Transverse colon (tissue), 4 donors: ENCODE data around the gene ATP1B4. TPM values are rescaled to one million over a fixed set of nuclear protein-coding genes. Genes with fewer than 3 reads are reported as not detected.

Source experiments
- DNase-seq: peaks from one replicate; pipeline ENCODE4 v3.0.0-alpha.2; 2019
- H3K27ac ChIP-seq, 4 donors: fragments of 200-600 bp; sonication (generic); 2 replicates each; pipeline ENCODE4 v1.5.1; 2016 to 2018; ENCODE audit warnings: inconsistent platforms in 4 of 4
- H3K27me3 ChIP-seq: fragments of 200-600 bp; sonication (generic); 2 replicates; pipeline ENCODE4 v1.5.1; 2017; ENCODE audit warnings: inconsistent platforms
- H3K36me3 ChIP-seq, 4 donors: fragments of 200-600 bp; sonication (generic); 2 replicates each; pipeline ENCODE4 v1.5.1; 2017 to 2019; ENCODE audit warnings: inconsistent platforms in 4 of 4
- H3K4me1 ChIP-seq, 4 donors: fragments of 200-600 bp; sonication (generic); 2 replicates each; pipeline ENCODE4 v1.5.1; 2017 to 2020; ENCODE audit warnings: inconsistent platforms in 4 of 4
- H3K4me3 ChIP-seq, 4 donors: fragments of 200-600 bp; sonication (generic); 1 replicate in 1 of 4; 2 replicates in 3 of 4; pipeline versions ENCODE4 v1.5.1 to v1.6.1; 2017 to 2019; ENCODE audit warnings: inconsistent platforms in 4 of 4
- H3K9me3 ChIP-seq, 2 donors: fragments of 200-600 bp; sonication (generic); 2 replicates each; pipeline ENCODE4 v1.5.1; 2017 to 2019; ENCODE audit warnings: inconsistent platforms in 2 of 2
- EP300 ChIP-seq: sonication (generic); formaldehyde crosslinking; IDR thresholded peaks from one replicate; pipeline ENCODE4 v1.6.1; 2017; ENCODE audit warnings: antibody characterized with exemption, low read depth
- POLR2A ChIP-seq: fragments of 450-650 bp; IDR thresholded peaks from one replicate; pipeline ENCODE4 v1.6.1; 2016; ENCODE audit warnings: antibody characterized with exemption, mild to moderate bottlenecking, moderate library complexity
- POLR2AphosphoS5 ChIP-seq, 3 donors: sonication (generic); formaldehyde crosslinking; IDR thresholded peaks; one replicate each; pipeline ENCODE4 v1.6.1; 2016; ENCODE audit warnings: antibody characterized with exemption in 3 of 3
- WGBS, 2 donors: methylation state at CpG; one replicate each; pipeline ENCODE4 v1.1.5; 2018; ENCODE audit warnings: low coverage in 1 of 2; 5-methylcytosine and 5-hydroxymethylcytosine counted together
- in situ Hi-C, 4 donors: fragments of 200-750 bp; cut with MboI; loops; one replicate each; pipeline versions ENCODE4 v1.15.0 to v1.15.1; 2017; ENCODE audit warnings: low sequenced_read_pairs in 3 of 4, low pct_ligation_motif_present in 1 of 4, low pct_unique_long_range_greater_than_20kb in 1 of 4
- intact Hi-C: fragments of 100-400 bp; cut with DNase I; formaldehyde crosslinking; loops from one replicate; pipeline ENCODE4 v1.15.1; 2023; ENCODE audit warnings: low total_unique reads
- total RNA-seq, 4 donors: library from RNA; depleted of rRNA; stranded (reverse); fragments of >200 nt; gene quantifications; one replicate each; pipeline ENCODE4 v1.1.0, GENCODE V29; 2016
- TF ChIP-seq, protein P1 (sequence below), 5 experiments: fragments of 200-600 bp in 3 of 5; fragments of 450-650 bp in 2 of 5; sonication (generic) in 3 of 5; IDR thresholded peaks; 1 replicate in 2 of 5; 2 replicates in 3 of 5; pipeline ENCODE4 v1.5.1; 2016 to 2017; ENCODE audit warnings: antibody characterized with exemption in 5 of 5, inconsistent platforms in 3 of 5, mild to moderate bottlenecking in 2 of 5, moderate library complexity in 1 of 5

Gene ATP1B4
- total RNA-seq, 4 donors from 2014 or later, result not detected

DNA sequence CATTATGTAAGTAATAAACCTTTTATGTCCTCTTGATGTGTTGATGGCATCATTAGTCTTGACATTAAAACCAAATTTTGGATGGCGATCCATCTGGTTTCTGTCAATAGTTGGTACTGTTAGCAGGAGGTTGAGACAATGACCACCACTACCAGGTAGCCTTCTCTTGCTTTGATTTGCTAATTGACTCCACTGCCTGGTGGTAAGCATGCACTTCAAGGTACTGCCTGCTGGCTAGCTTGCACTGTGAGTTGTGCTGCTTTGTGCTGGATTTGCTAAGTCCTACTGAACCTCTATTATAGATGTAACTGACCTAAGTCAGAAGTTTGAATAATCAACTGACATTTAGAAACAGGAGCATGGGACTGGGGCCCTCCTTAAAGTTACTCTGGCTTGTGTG, 46.3 kb downstream of the ATP1B4 start:
- Histone ChIP-seq H3K36me3 (no peaks in the 10 kb centered on the region), H3K27me3 (no peaks in the 10 kb centered on the region), H3K27ac (no peak overlapping the region), H3K4me1 (no peaks in the 10 kb centered on the region), H3K9me3 (no peaks in the 10 kb centered on the region), H3K4me3 (no peak overlapping the region)
- in situ Hi-C loops, result no loop called here
- WGBS, 2 donors, result 90% methylated on average over 1 of the region's 1 CpG; no CpG with 5 or more reads in 1 of the 2 donors
- DNase-seq, result no peak
- intact Hi-C loops, result no loop called here
- TF ChIP-seq POLR2A (no peak), POLR2AphosphoS5 (IDR thresholded peaks at IDR 0.05) (no peak), EP300 (no peak)
- TF ChIP-seq, protein P1, sequence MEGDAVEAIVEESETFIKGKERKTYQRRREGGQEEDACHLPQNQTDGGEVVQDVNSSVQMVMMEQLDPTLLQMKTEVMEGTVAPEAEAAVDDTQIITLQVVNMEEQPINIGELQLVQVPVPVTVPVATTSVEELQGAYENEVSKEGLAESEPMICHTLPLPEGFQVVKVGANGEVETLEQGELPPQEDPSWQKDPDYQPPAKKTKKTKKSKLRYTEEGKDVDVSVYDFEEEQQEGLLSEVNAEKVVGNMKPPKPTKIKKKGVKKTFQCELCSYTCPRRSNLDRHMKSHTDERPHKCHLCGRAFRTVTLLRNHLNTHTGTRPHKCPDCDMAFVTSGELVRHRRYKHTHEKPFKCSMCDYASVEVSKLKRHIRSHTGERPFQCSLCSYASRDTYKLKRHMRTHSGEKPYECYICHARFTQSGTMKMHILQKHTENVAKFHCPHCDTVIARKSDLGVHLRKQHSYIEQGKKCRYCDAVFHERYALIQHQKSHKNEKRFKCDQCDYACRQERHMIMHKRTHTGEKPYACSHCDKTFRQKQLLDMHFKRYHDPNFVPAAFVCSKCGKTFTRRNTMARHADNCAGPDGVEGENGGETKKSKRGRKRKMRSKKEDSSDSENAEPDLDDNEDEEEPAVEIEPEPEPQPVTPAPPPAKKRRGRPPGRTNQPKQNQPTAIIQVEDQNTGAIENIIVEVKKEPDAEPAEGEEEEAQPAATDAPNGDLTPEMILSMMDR (IDR thresholded peaks at IDR 0.05), result no peak

DNA sequence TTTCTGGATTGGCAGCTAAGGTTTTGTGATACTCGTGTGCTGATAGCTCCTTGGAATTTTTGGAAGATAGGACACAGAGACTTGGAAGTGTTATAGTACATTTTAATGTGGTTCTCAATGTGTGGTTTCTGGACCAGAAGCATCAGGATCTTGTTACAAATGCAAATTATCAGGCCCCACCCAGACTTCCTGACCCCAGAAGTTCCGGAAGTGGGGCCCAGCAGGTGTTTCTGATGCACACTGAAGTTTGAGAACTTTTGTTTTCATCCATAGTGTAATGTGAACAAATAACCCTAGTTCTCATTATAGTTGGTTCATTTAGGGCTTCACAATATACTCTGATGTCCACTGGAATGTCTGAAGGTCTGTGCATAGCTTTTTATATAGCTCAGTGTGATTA, 57.6 kb downstream of the ATP1B4 start:
- intact Hi-C loops (no loop called here), in situ Hi-C loops (no loop called here)
- H3K27me3 ChIP-seq, result no peaks in the 10 kb centered on the region
- H3K27ac ChIP-seq, result no peak overlapping the region
- H3K4me1 ChIP-seq, result no peaks in the 10 kb centered on the region
- 65% methylated on average over 2 of the region's 2 CpGs; no CpG with 5 or more reads in 1 of the 2 donors for WGBS, 2 donors
- TF ChIP-seq POLR2AphosphoS5 (IDR thresholded peaks at IDR 0.05) (no peak), POLR2A (no peak), EP300 (no peak)
- TF ChIP-seq, protein P1 (IDR thresholded peaks at IDR 0.05), result no peak
- no peaks in the 10 kb centered on the region for H3K9me3 ChIP-seq
- H3K36me3 ChIP-seq, result no peaks in the 10 kb centered on the region
- peak; percentile 10 for DNase-seq
- H3K4me3 ChIP-seq, result no peak overlapping the region

- H3K27me3 ChIP-seq, result no peaks in the 10 kb centered on the region
- TF ChIP-seq POLR2AphosphoS5 (IDR thresholded peaks at IDR 0.05) (no peak), EP300 (no peak), POLR2A (no peak)
- TF ChIP-seq, protein P1 (IDR thresholded peaks at IDR 0.05), result no peak
- intact Hi-C loops (no loop called here), in situ Hi-C loops (no loop called here)
- no peaks in the 10 kb centered on the region for H3K9me3 ChIP-seq
- H3K4me1 ChIP-seq, result peaks cover 0 to 6% (median 0%) of the 10 kb centered on the region in 4 donors
- H3K27ac ChIP-seq, result no peak overlapping the region
- H3K36me3 ChIP-seq, result no peaks in the 10 kb centered on the region
- H3K4me3 ChIP-seq, result no peak overlapping the region
- DNase-seq, result no peak
These were observed 64.7 kb downstream of the ATP1B4 start for GRCh38 chrX:120426599-120426998.

GRCh38 chrX:120428309-120428708, 66.4 kb downstream of the ATP1B4 start:
- Histone ChIP-seq H3K36me3 (no peaks in the 10 kb centered on the region), H3K4me1 (peaks cover 0 to 6% (median 0%) of the 10 kb centered on the region in 4 donors), H3K9me3 (no peaks in the 10 kb centered on the region), H3K4me3 (no peak overlapping the region), H3K27me3 (no peaks in the 10 kb centered on the region), H3K27ac (no peak overlapping the region)
- TF ChIP-seq POLR2AphosphoS5 (IDR thresholded peaks at IDR 0.05), result no peak
- TF ChIP-seq, protein P1 (IDR thresholded peaks at IDR 0.05), result no peak
- no peak for TF ChIP-seq EP300
- TF ChIP-seq POLR2A, result no peak
- no peak for DNase-seq
- intact Hi-C loops, result no loop called here
- in situ Hi-C loops, result no loop called here
- 7 to 67% methylated on average over 1 to 2 of the region's 2 CpGs for WGBS, 2 donors
